Mammary epithelial cell (primary cell): Measurements from ENCODE around the gene GAB2.

Experiments
- EZH2 ChIP-seq: IDR thresholded peaks from 2 replicates; pipeline ENCODE4 v1.6.1; 2012; ENCODE audit warnings: low read length, inconsistent platforms, borderline replicate concordance
- TF ChIP-seq, protein P1 (sequence below), 2 donors: IDR thresholded peaks in 1 of 2; conservative IDR thresholded peaks in 1 of 2; 2 replicates each; pipeline ENCODE4 v1.5.1; 2011 to 2012; ENCODE audit warnings: inconsistent platforms in 2 of 2, low read length in 2 of 2, mild to moderate bottlenecking in 2 of 2, control low read depth in 1 of 2, low read depth in 1 of 2; ENCODE audit not compliant: insufficient read depth in 1 of 2; ENCODE audit errors: extremely low read depth in 1 of 2

DNA sequence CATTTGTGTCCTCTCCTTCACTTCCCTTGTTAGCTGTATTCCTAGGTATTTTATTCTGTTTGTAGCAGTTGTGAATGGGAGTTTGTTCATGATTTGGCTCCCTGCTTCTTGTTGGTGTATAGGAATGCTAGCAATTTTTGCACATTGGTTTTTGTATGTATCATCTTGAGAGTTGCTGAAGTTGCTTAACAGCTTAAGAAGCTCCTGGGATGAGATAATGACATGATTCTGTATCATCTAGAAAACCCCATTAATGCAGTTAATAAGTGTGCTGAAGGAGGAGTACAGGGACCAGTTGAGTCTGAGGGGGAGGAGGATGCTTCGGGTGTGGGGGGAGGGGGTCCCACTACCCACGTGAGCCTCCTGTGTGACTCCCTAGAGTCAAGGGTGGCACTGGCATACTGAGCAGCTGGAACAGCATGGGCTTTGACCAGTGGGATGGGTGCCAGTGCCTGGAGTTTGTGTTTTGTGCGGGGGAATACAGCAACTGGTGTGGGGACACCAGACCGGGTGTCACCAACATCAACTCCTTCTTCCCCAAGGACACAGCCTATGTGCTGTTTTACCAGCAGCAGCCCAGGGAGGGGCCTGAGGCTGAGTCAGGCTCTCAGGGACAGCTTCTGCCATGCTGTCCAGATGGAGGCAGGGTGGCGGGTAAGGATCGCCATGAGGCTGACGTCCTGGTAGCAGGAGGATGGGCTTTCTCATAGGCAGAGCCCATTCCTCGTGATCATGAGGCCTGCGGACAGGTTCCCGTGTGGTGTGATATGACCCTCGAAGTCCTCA is 204.8 kb downstream of the GAB2 start:
- TF ChIP-seq, protein P1, sequence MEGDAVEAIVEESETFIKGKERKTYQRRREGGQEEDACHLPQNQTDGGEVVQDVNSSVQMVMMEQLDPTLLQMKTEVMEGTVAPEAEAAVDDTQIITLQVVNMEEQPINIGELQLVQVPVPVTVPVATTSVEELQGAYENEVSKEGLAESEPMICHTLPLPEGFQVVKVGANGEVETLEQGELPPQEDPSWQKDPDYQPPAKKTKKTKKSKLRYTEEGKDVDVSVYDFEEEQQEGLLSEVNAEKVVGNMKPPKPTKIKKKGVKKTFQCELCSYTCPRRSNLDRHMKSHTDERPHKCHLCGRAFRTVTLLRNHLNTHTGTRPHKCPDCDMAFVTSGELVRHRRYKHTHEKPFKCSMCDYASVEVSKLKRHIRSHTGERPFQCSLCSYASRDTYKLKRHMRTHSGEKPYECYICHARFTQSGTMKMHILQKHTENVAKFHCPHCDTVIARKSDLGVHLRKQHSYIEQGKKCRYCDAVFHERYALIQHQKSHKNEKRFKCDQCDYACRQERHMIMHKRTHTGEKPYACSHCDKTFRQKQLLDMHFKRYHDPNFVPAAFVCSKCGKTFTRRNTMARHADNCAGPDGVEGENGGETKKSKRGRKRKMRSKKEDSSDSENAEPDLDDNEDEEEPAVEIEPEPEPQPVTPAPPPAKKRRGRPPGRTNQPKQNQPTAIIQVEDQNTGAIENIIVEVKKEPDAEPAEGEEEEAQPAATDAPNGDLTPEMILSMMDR (conservative IDR thresholded peaks at IDR 0.05 in 1 of 2, IDR thresholded peaks at IDR 0.05 in 1 of 2; ENCODE audit: extremely low read depth in 1 of 2, insufficient read depth in 1 of 2, low read depth in 1 of 2, low read length in 2 of 2) = no peak
- no peak for TF ChIP-seq EZH2
